Measurements from ENCODE around the gene SOX13. TPM values are rescaled to one million over a fixed set of nuclear protein-coding genes. Genes with fewer than 3 reads are reported as not detected.
A peak's percentile ranks its signal among the peaks of the same experiment; 100 is the strongest.

SOX13 gene
- total and polyA plus RNA-seq, 9 of the 15 experiments (the other 6 are each of a cell fraction or from before 2014, with no cell fraction given): 0.03 to 0.35 (median 0.06) TPM; not detected in 5

- TF ChIP-seq HBP1 (CRISPR knock-in tag; IDR thresholded peaks at IDR 0.05) (peak; percentile 87; the same call in 1 of the 2 replicates), SFPQ (IDR thresholded peaks at IDR 0.05; ENCODE audit: low read depth, low read length) (no peak), STAT5A (IDR thresholded peaks at IDR 0.05; ENCODE audit: borderline replicate concordance, low read length) (peak; percentile 38; the same call in 1 of the 2 replicates), ZNF395 (CRISPR knock-in tag; IDR thresholded peaks at IDR 0.05) (peak; percentile 90), NFIC (IDR thresholded peaks at IDR 0.05) (peak; percentile 49), ATF7 (IDR thresholded peaks at IDR 0.05) (peak; percentile 96), GTF2E2 (tag; IDR thresholded peaks at IDR 0.05) (peak; percentile 45; the same call in 1 of the 2 replicates), ARID1B (IDR thresholded peaks at IDR 0.05) (peak; percentile 93), KDM1A (IDR thresholded peaks at IDR 0.05) (peak; percentile 72 to 76; a peak in 3 of 4 replicates), ZNF644 (tag; IDR thresholded peaks at IDR 0.05; ENCODE audit: low read depth) (peak; percentile 53; the same call in 1 of the 2 replicates), ZNF584 (CRISPR knock-in tag; IDR thresholded peaks at IDR 0.05; ENCODE audit: low read depth) (peak; percentile 84), CBFA2T2 (conservative IDR thresholded peaks at IDR 0.05) (peak; percentile 88), VEZF1 (CRISPR knock-in tag; IDR thresholded peaks at IDR 0.05) (peak; percentile 92), NFIX (CRISPR knock-in tag; IDR thresholded peaks at IDR 0.05; ENCODE audit: low read depth) (no peak), SOX6 (IDR thresholded peaks at IDR 0.05) (peak; percentile 73), GMEB1 (CRISPR knock-in tag; IDR thresholded peaks at IDR 0.05) (no peak), SMARCA4 (IDR thresholded peaks at IDR 0.05) (peak; percentile 80; the same call in 1 of the 2 replicates), SP1 (CRISPR knock-in tag; IDR thresholded peaks at IDR 0.05) (peak; percentile 64), THRB (CRISPR knock-in tag; conservative IDR thresholded peaks at IDR 0.05) (peak; percentile 85)
These were observed 104.2 kb downstream of the SOX13 start (continued) for GRCh38 chr1:204177133-204177532.
